GM18520 (cell line): ENCODE data around the gene SLC66A2.

ENCODE experiments used
- ATAC-seq: cut with Tn5 transposase; IDR thresholded peaks from one replicate; pipeline ENCODE4 v1.9.1; 2021; ENCODE audit not compliant: unreplicated experiment

SLC66A2 gene

DNA sequence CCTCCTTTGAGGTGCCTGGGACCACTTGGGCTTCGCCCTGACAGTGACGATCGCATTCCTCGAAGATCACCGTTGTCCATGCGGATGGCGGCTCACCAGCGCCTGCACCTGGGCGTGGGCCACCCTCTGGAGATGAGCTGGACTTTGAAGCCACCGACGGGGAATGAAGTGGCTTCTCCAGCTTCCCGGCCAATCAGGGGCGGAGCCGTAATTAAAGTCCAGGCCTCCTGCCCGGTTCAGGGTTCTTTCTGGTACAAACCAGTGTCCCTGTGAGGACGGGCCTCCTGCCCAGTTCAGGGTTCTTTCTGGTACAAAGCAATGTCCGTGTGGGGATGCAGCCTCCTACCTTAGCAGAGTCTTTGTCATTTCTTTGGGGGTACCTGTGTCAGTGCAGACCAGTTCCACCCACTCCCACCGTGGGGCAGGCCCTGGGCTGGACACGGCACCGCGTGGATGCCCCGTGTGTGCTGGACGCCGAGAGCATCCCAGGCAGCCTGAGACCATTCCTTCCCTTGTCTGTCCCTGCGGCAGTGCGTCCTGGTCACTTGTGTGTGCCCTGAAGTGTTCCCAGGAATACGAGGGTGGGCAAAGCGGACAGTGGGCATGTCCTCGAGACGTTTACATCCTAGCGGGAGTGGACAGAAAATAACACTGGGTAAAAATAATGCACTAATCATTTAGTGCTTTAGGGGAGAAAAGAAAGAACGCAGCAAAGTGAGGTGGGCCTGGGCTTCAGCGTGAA, 98.7 kb downstream of the SLC66A2 start:
- ATAC-seq: no peak
